Measurements from ENCODE around the gene SNAP25.

Gene SNAP25

GRCh38 chr20:10221021-10221420 is 2.4 kb downstream of the SNAP25 start:
- no peak for DNase-seq (ENCODE audit: low read depth, low spot score)
- no peaks in the 10 kb centered on the region for H3K36me3 ChIP-seq (ENCODE audit: insufficient read depth, low read length)
- no peak overlapping the region for H3K9ac ChIP-seq (ENCODE audit: insufficient read length)
- no peaks in the 10 kb centered on the region for H3K9me3 ChIP-seq (ENCODE audit: low read depth, low read length)
- H3K27ac ChIP-seq, result no peak overlapping the region
- no peak overlapping the region for H3K4me3 ChIP-seq
- TF ChIP-seq POLR2AphosphoS5 (IDR thresholded peaks at IDR 0.05; ENCODE audit: borderline replicate concordance, low read depth, low read length) (no peak), EZH2 (IDR thresholded peaks at IDR 0.05) (no peak)

GRCh38 chr20:10225439-10226060 is 6.9 kb downstream of the SNAP25 start:
- no peak overlapping the region for H3K27ac ChIP-seq
- no peak for DNase-seq (ENCODE audit: low read depth, low spot score)
- no peak for TF ChIP-seq POLR2AphosphoS5 (IDR thresholded peaks at IDR 0.05; ENCODE audit: borderline replicate concordance, low read depth, low read length)
- no peak for TF ChIP-seq FOXP2 (optimal IDR thresholded peaks at IDR 0.05; ENCODE audit: control extremely low read depth, extremely low read length, insufficient read depth)
- no peak for TF ChIP-seq EZH2 (IDR thresholded peaks at IDR 0.05)

GRCh38 chr20:10228330-10228729 is 9.7 kb downstream of the SNAP25 start:
- no peak for TF ChIP-seq FOXP2 (optimal IDR thresholded peaks at IDR 0.05; ENCODE audit: control extremely low read depth, extremely low read length, insufficient read depth)
- H3K9me3 ChIP-seq (ENCODE audit: low read depth, low read length), result no peaks in the 10 kb centered on the region
- DNase-seq (ENCODE audit: low read depth, low spot score), result no peak

More at GRCh38 chr20:10225439-10226060, 6.9 kb downstream of the SNAP25 start:
- Histone ChIP-seq H3K4me3 (no peak overlapping the region), H3K9me3 (ENCODE audit: low read depth, low read length) (no peaks in the 10 kb centered on the region), H3K9ac (ENCODE audit: insufficient read length) (no peak overlapping the region), H3K36me3 (ENCODE audit: insufficient read depth, low read length) (no peaks in the 10 kb centered on the region)

GRCh38 chr20:10231290-10231689 is 12.7 kb downstream of the SNAP25 start:
- H3K9me3 ChIP-seq (ENCODE audit: low read depth, low read length), result no peaks in the 10 kb centered on the region
- H3K36me3 ChIP-seq (ENCODE audit: insufficient read depth, low read length), result no peaks in the 10 kb centered on the region
- no peak overlapping the region for H3K9ac ChIP-seq (ENCODE audit: insufficient read length)
- no peak overlapping the region for H3K4me3 ChIP-seq
- no peak overlapping the region for H3K27ac ChIP-seq
- TF ChIP-seq EZH2 (IDR thresholded peaks at IDR 0.05) (no peak), POLR2AphosphoS5 (IDR thresholded peaks at IDR 0.05; ENCODE audit: borderline replicate concordance, low read depth, low read length) (no peak), FOXP2 (optimal IDR thresholded peaks at IDR 0.05; ENCODE audit: control extremely low read depth, extremely low read length, insufficient read depth) (no peak)
- DNase-seq (ENCODE audit: low read depth, low spot score), result no peak

More at GRCh38 chr20:10228330-10228729, 9.7 kb downstream of the SNAP25 start:
- no peak overlapping the region for H3K9ac ChIP-seq (ENCODE audit: insufficient read length)
- H3K27ac ChIP-seq, result no peak overlapping the region
- no peaks in the 10 kb centered on the region for H3K36me3 ChIP-seq (ENCODE audit: insufficient read depth, low read length)
- no peak overlapping the region for H3K4me3 ChIP-seq

GRCh38 chr20:10236540-10237533 is 18.2 kb downstream of the SNAP25 start:
- H3K4me3 ChIP-seq, result no peak overlapping the region
- no peaks in the 10 kb centered on the region for H3K9me3 ChIP-seq (ENCODE audit: low read depth, low read length)
- no peak overlapping the region for H3K9ac ChIP-seq (ENCODE audit: insufficient read length)
- no peaks in the 10 kb centered on the region for H3K36me3 ChIP-seq (ENCODE audit: insufficient read depth, low read length)
- no peak for DNase-seq (ENCODE audit: low read depth, low spot score)
- H3K27ac ChIP-seq, result no peak overlapping the region
- no peak for TF ChIP-seq EZH2 (IDR thresholded peaks at IDR 0.05)
- no peak for TF ChIP-seq POLR2AphosphoS5 (IDR thresholded peaks at IDR 0.05; ENCODE audit: borderline replicate concordance, low read depth, low read length)
- TF ChIP-seq FOXP2 (optimal IDR thresholded peaks at IDR 0.05; ENCODE audit: control extremely low read depth, extremely low read length, insufficient read depth), result no peak

GRCh38 chr20:10239954-10240353 is 21.3 kb downstream of the SNAP25 start:
- Histone ChIP-seq H3K9ac (ENCODE audit: insufficient read length) (no peak overlapping the region), H3K27ac (no peak overlapping the region), H3K9me3 (ENCODE audit: low read depth, low read length) (no peaks in the 10 kb centered on the region), H3K36me3 (ENCODE audit: insufficient read depth, low read length) (no peaks in the 10 kb centered on the region), H3K4me3 (no peak overlapping the region)
- DNase-seq (ENCODE audit: low read depth, low spot score), result peak; percentile 14
- no peak for TF ChIP-seq EZH2 (IDR thresholded peaks at IDR 0.05)
- TF ChIP-seq FOXP2 (optimal IDR thresholded peaks at IDR 0.05; ENCODE audit: control extremely low read depth, extremely low read length, insufficient read depth), result no peak
- no peak for TF ChIP-seq POLR2AphosphoS5 (IDR thresholded peaks at IDR 0.05; ENCODE audit: borderline replicate concordance, low read depth, low read length)

GRCh38 chr20:10240655-10241054 is 22.0 kb downstream of the SNAP25 start:
- H3K27ac ChIP-seq, result no peak overlapping the region

GRCh38 chr20:10242166-10242565 is 23.5 kb downstream of the SNAP25 start:
- no peak for DNase-seq (ENCODE audit: low read depth, low spot score)
- no peaks in the 10 kb centered on the region for H3K36me3 ChIP-seq (ENCODE audit: insufficient read depth, low read length)
- no peak for TF ChIP-seq EZH2 (IDR thresholded peaks at IDR 0.05)

More at GRCh38 chr20:10240655-10241054, 22.0 kb downstream of the SNAP25 start:
- TF ChIP-seq FOXP2 (optimal IDR thresholded peaks at IDR 0.05; ENCODE audit: control extremely low read depth, extremely low read length, insufficient read depth) (no peak), POLR2AphosphoS5 (IDR thresholded peaks at IDR 0.05; ENCODE audit: borderline replicate concordance, low read depth, low read length) (no peak), EZH2 (IDR thresholded peaks at IDR 0.05) (no peak)
- H3K36me3 ChIP-seq (ENCODE audit: insufficient read depth, low read length), result no peaks in the 10 kb centered on the region
- H3K4me3 ChIP-seq, result no peak overlapping the region
- no peak for DNase-seq (ENCODE audit: low read depth, low spot score)
- no peaks in the 10 kb centered on the region for H3K9me3 ChIP-seq (ENCODE audit: low read depth, low read length)
- H3K9ac ChIP-seq (ENCODE audit: insufficient read length), result no peak overlapping the region

More at GRCh38 chr20:10242166-10242565, 23.5 kb downstream of the SNAP25 start:
- H3K9ac ChIP-seq (ENCODE audit: insufficient read length), result no peak overlapping the region
- H3K4me3 ChIP-seq, result no peak overlapping the region
- H3K9me3 ChIP-seq (ENCODE audit: low read depth, low read length), result no peaks in the 10 kb centered on the region
- H3K27ac ChIP-seq, result no peak overlapping the region

Measured in SK-N-MC (cell line).